Glutamatergic neuron (in vitro differentiated cells): ENCODE measurements around the gene ERICH4. TPM values are rescaled to one million over a fixed set of nuclear protein-coding genes. Genes with fewer than 3 reads are reported as not detected.

Experiments used
- DNase-seq: peaks from one replicate; pipeline ENCODE4 v3.0.0; 2022
- H3K27ac Mint-ChIP-seq: one replicate; pipeline ENCODE4 v1.8.0; 2020; ENCODE audit warnings: mild to moderate bottlenecking, mixed read lengths, inconsistent platforms; ENCODE audit not compliant: unreplicated experiment
- H3K27me3 Mint-ChIP-seq: one replicate; pipeline ENCODE4 v1.8.0; 2020; ENCODE audit warnings: mild to moderate bottlenecking, moderate library complexity, mixed read lengths, inconsistent platforms; ENCODE audit not compliant: unreplicated experiment
- H3K36me3 Mint-ChIP-seq: one replicate; pipeline ENCODE4 v1.8.0; 2020; ENCODE audit warnings: mild to moderate bottlenecking, mixed read lengths, inconsistent platforms; ENCODE audit not compliant: unreplicated experiment
- H3K4me1 Mint-ChIP-seq: one replicate; pipeline ENCODE4 v1.8.0; 2020; ENCODE audit warnings: mild to moderate bottlenecking, low read depth, mixed read lengths, inconsistent platforms; ENCODE audit not compliant: unreplicated experiment
- H3K4me3 Mint-ChIP-seq: one replicate; pipeline ENCODE4 v1.8.0; 2020; ENCODE audit warnings: mild to moderate bottlenecking, mixed read lengths, inconsistent platforms; ENCODE audit not compliant: unreplicated experiment
- H3K9me3 Mint-ChIP-seq: one replicate; pipeline ENCODE4 v1.8.0; 2020; ENCODE audit warnings: mild to moderate bottlenecking, moderate library complexity, mixed read lengths, inconsistent platforms; ENCODE audit not compliant: unreplicated experiment
- CTCF ChIP-seq: fragments of 200-600 bp; sonication (generic); IDR thresholded peaks from one replicate; pipeline ENCODE4 v1.5.0; 2021; ENCODE audit not compliant: partially characterized antibody, unreplicated experiment
- long read RNA-seq: library from polyadenylated mRNA; unstranded; transcript quantifications from one replicate; pipeline ENCODE4 v2.0.0, GENCODE V29; 2020; ENCODE audit not compliant: unreplicated experiment
- total RNA-seq: library from RNA; stranded (reverse); fragmentation: NEBNext Ultra II Directional; extraction: Animal tissue kit (Norgen Biotek cat#: 25700); gene quantifications from one replicate; pipeline ENCODE4 v1.2.1, GENCODE V29; 2021; ENCODE audit not compliant: unreplicated experiment

The ERICH4 gene
- total RNA-seq: not detected
- long read RNA-seq: 0 reads

GRCh38 chr19:41442473-41443355 lies at the start of gene ERICH4:
TSS of gene ERICH4 (plus strand) at chr19:41443156. CDS start at chr19:41443170, 14 bp downstream.
- no peak for DNase-seq
- Mint-ChIP-seq H3K4me3 (peak within 1 kb of the TSS; percentile 52), H3K36me3 (peaks cover 1% of the 10 kb centered on the region), H3K4me1 (peaks cover 5% of the 10 kb centered on the region), H3K9me3 (no peaks in the 10 kb centered on the region), H3K27ac (peak within 1 kb of the TSS; percentile 1), H3K27me3 (peaks cover 8% of the 10 kb centered on the region)
- TF ChIP-seq CTCF: no peak

GRCh38 chr19:41395355-41395754 lies 47.6 kb upstream of the ERICH4 start:
- H3K9me3 Mint-ChIP-seq: peaks cover 13% of the 10 kb centered on the region
- peak overlapping the region; percentile 61 for H3K4me3 Mint-ChIP-seq
- no peaks in the 10 kb centered on the region for H3K36me3 Mint-ChIP-seq
- H3K27ac Mint-ChIP-seq: peak overlapping the region; percentile 14
- H3K27me3 Mint-ChIP-seq: peaks cover 6% of the 10 kb centered on the region
- DNase-seq: no peak
- TF ChIP-seq CTCF: no peak
- peaks cover 20% of the 10 kb centered on the region for H3K4me1 Mint-ChIP-seq

GRCh38 chr19:41397086-41398049 lies 45.6 kb upstream of the ERICH4 start, which contains the start of the genes BCKDHA and EXOSC5:
TSS of gene BCKDHA (plus strand) at chr19:41397818. CDS start at chr19:41397828, 10 bp downstream.
TSS of gene EXOSC5 (minus strand) at chr19:41397359. CDS start at chr19:41397328, 31 bp downstream.
- Mint-ChIP-seq H3K4me1 (peaks cover 20% of the 10 kb centered on the region), H3K9me3 (peaks cover 13% of the 10 kb centered on the region), H3K27ac (peak within 1 kb of the TSS; percentile 99), H3K4me3 (peak within 1 kb of the TSS; percentile 97), H3K27me3 (peaks cover 6% of the 10 kb centered on the region), H3K36me3 (no peaks in the 10 kb centered on the region)
- peak; percentile 99 for DNase-seq
- TF ChIP-seq CTCF: no peak

GRCh38 chr19:41398050-41398418 lies 44.9 kb upstream of the ERICH4 start:
- Mint-ChIP-seq H3K27ac (peak overlapping the region; percentile 99), H3K9me3 (peaks cover 11% of the 10 kb centered on the region), H3K27me3 (peaks cover 6% of the 10 kb centered on the region), H3K4me3 (peak overlapping the region; percentile 97), H3K4me1 (peaks cover 20% of the 10 kb centered on the region), H3K36me3 (no peaks in the 10 kb centered on the region)
- DNase-seq: no peak
- TF ChIP-seq CTCF: no peak
